ENCODE data around the gene OR2V2.
"Not testable (repeated sequence)": the region's sequence is repeated elsewhere in the genome, so short reads cannot be mapped to it uniquely, and the experiment has no call there.

OR2V2 gene

GRCh38 chr5:181173027-181173419, 25.6 kb downstream of the OR2V2 start:
- H3K27ac ChIP-seq (ENCODE audit: low read depth, low read length): no peak overlapping the region
- no peaks in the 10 kb centered on the region for H3K9me3 ChIP-seq (ENCODE audit: control insufficient read depth, insufficient read depth, low read depth, low read length)
- peak overlapping the region; percentile 64 for H3K4me3 ChIP-seq (ENCODE audit: low read depth, low read length)
- H3K9ac ChIP-seq (ENCODE audit: low read length): peak overlapping the region; percentile 12
- H3K4me1 ChIP-seq (ENCODE audit: control insufficient read depth, insufficient read depth, low read length): peaks cover 5% of the 10 kb centered on the region; the same call in 1 of the 2 replicates
- H3K27me3 ChIP-seq (ENCODE audit: control insufficient read depth, insufficient read depth, low read length): peaks cover 42% of the 10 kb centered on the region
- no peaks in the 10 kb centered on the region for H3K36me3 ChIP-seq (ENCODE audit: control insufficient read depth, insufficient read depth, low read length)

GRCh38 chr5:181173420-181174342, 26.3 kb downstream of the OR2V2 start:
- Histone ChIP-seq H3K4me1 (ENCODE audit: control insufficient read depth, insufficient read depth, low read length) (no peaks in the 10 kb centered on the region), H3K27me3 (ENCODE audit: control insufficient read depth, insufficient read depth, low read length) (peaks cover 37% of the 10 kb centered on the region), H3K9ac (ENCODE audit: low read length) (peak overlapping the region; percentile 45), H3K9me3 (ENCODE audit: control insufficient read depth, insufficient read depth, low read depth, low read length) (no peaks in the 10 kb centered on the region), H3K36me3 (ENCODE audit: control insufficient read depth, insufficient read depth, low read length) (no peaks in the 10 kb centered on the region), H3K27ac (ENCODE audit: low read depth, low read length) (no peak overlapping the region), H3K4me3 (ENCODE audit: low read depth, low read length) (peak overlapping the region; percentile 64)

GRCh38 chr5:181176254-181176952, 29.0 kb downstream of the OR2V2 start:
- no peak overlapping the region for H3K9ac ChIP-seq (ENCODE audit: low read length)
- H3K4me1 ChIP-seq (ENCODE audit: control insufficient read depth, insufficient read depth, low read length): no peaks in the 10 kb centered on the region
- H3K4me3 ChIP-seq (ENCODE audit: low read depth, low read length): no peak overlapping the region
- H3K36me3 ChIP-seq (ENCODE audit: control insufficient read depth, insufficient read depth, low read length): no peaks in the 10 kb centered on the region
- no peak overlapping the region for H3K27ac ChIP-seq (ENCODE audit: low read depth, low read length)
- no peaks in the 10 kb centered on the region for H3K9me3 ChIP-seq (ENCODE audit: control insufficient read depth, insufficient read depth, low read depth, low read length)
- H3K27me3 ChIP-seq (ENCODE audit: control insufficient read depth, insufficient read depth, low read length): peaks cover 22% of the 10 kb centered on the region

- not testable (repeated sequence) for H3K9ac ChIP-seq (ENCODE audit: low read length); H3K27ac ChIP-seq (ENCODE audit: low read depth, low read length); H3K9me3 ChIP-seq (ENCODE audit: control insufficient read depth, insufficient read depth, low read depth, low read length); H3K36me3 ChIP-seq (ENCODE audit: control insufficient read depth, insufficient read depth, low read length); H3K4me1 ChIP-seq (ENCODE audit: control insufficient read depth, insufficient read depth, low read length); H3K4me3 ChIP-seq (ENCODE audit: low read depth, low read length)
- peaks cover 11% of the 10 kb centered on the region for H3K27me3 ChIP-seq (ENCODE audit: control insufficient read depth, insufficient read depth, low read length)
Measured at GRCh38 chr5:181177559-181177958, 30.2 kb downstream of the OR2V2 start.

GRCh38 chr5:181181650-181182565, 34.5 kb downstream of the OR2V2 start:
- H3K4me3 ChIP-seq (ENCODE audit: low read depth, low read length): peak overlapping the region; percentile 13; the same call in 1 of the 2 replicates
- H3K27me3 ChIP-seq (ENCODE audit: control insufficient read depth, insufficient read depth, low read length): peaks cover 3% of the 10 kb centered on the region; the same call in 1 of the 2 replicates
- no peaks in the 10 kb centered on the region for H3K9me3 ChIP-seq (ENCODE audit: control insufficient read depth, insufficient read depth, low read depth, low read length)
- H3K36me3 ChIP-seq (ENCODE audit: control insufficient read depth, insufficient read depth, low read length): no peaks in the 10 kb centered on the region
- H3K4me1 ChIP-seq (ENCODE audit: control insufficient read depth, insufficient read depth, low read length): no peaks in the 10 kb centered on the region
- no peak overlapping the region for H3K27ac ChIP-seq (ENCODE audit: low read depth, low read length)
- no peak overlapping the region for H3K9ac ChIP-seq (ENCODE audit: low read length)

- Histone ChIP-seq H3K9ac (ENCODE audit: low read length) (no peak overlapping the region), H3K4me3 (ENCODE audit: low read depth, low read length) (no peak overlapping the region), H3K27me3 (ENCODE audit: control insufficient read depth, insufficient read depth, low read length) (peaks cover 3% of the 10 kb centered on the region; the same call in 1 of the 2 replicates), H3K4me1 (ENCODE audit: control insufficient read depth, insufficient read depth, low read length) (no peaks in the 10 kb centered on the region), H3K9me3 (ENCODE audit: control insufficient read depth, insufficient read depth, low read depth, low read length) (no peaks in the 10 kb centered on the region), H3K36me3 (ENCODE audit: control insufficient read depth, insufficient read depth, low read length) (no peaks in the 10 kb centered on the region), H3K27ac (ENCODE audit: low read depth, low read length) (no peak overlapping the region)
Measured at GRCh38 chr5:181182651-181183050, 35.3 kb downstream of the OR2V2 start.

GRCh38 chr5:181184845-181185216, 37.4 kb downstream of the OR2V2 start:
- H3K36me3 ChIP-seq (ENCODE audit: control insufficient read depth, insufficient read depth, low read length): no peaks in the 10 kb centered on the region
- no peaks in the 10 kb centered on the region for H3K9me3 ChIP-seq (ENCODE audit: control insufficient read depth, insufficient read depth, low read depth, low read length)
- peak overlapping the region; percentile 59; the same call in 1 of the 2 replicates for H3K4me3 ChIP-seq (ENCODE audit: low read depth, low read length)
- no peak overlapping the region for H3K9ac ChIP-seq (ENCODE audit: low read length)
- no peak overlapping the region for H3K27ac ChIP-seq (ENCODE audit: low read depth, low read length)
- H3K27me3 ChIP-seq (ENCODE audit: control insufficient read depth, insufficient read depth, low read length): peaks cover 11% of the 10 kb centered on the region
- H3K4me1 ChIP-seq (ENCODE audit: control insufficient read depth, insufficient read depth, low read length): no peaks in the 10 kb centered on the region

- H3K27ac ChIP-seq (ENCODE audit: low read depth, low read length): no peak overlapping the region
Measured at GRCh38 chr5:181185560-181185959, 38.2 kb downstream of the OR2V2 start.

GRCh38 chr5:181186022-181186421, 38.6 kb downstream of the OR2V2 start:
- Histone ChIP-seq H3K4me3 (ENCODE audit: low read depth, low read length) (no peak overlapping the region), H3K27me3 (ENCODE audit: control insufficient read depth, insufficient read depth, low read length) (peaks cover 22% of the 10 kb centered on the region), H3K9me3 (ENCODE audit: control insufficient read depth, insufficient read depth, low read depth, low read length) (no peaks in the 10 kb centered on the region), H3K27ac (ENCODE audit: low read depth, low read length) (no peak overlapping the region), H3K4me1 (ENCODE audit: control insufficient read depth, insufficient read depth, low read length) (0 out of 2 replicates have a peak, but pooled peaks cover 4% of the 10 kb centered on the region), H3K9ac (ENCODE audit: low read length) (no peak overlapping the region), H3K36me3 (ENCODE audit: control insufficient read depth, insufficient read depth, low read length) (no peaks in the 10 kb centered on the region)

More at GRCh38 chr5:181185560-181185959, 38.2 kb downstream of the OR2V2 start:
- Histone ChIP-seq H3K4me1 (ENCODE audit: control insufficient read depth, insufficient read depth, low read length) (0 out of 2 replicates have a peak, but pooled peaks cover 4% of the 10 kb centered on the region), H3K9me3 (ENCODE audit: control insufficient read depth, insufficient read depth, low read depth, low read length) (no peaks in the 10 kb centered on the region), H3K9ac (ENCODE audit: low read length) (no peak overlapping the region), H3K4me3 (ENCODE audit: low read depth, low read length) (no peak overlapping the region), H3K27me3 (ENCODE audit: control insufficient read depth, insufficient read depth, low read length) (peaks cover 17% of the 10 kb centered on the region), H3K36me3 (ENCODE audit: control insufficient read depth, insufficient read depth, low read length) (no peaks in the 10 kb centered on the region)

- Histone ChIP-seq H3K27me3 (ENCODE audit: control insufficient read depth, insufficient read depth, low read length) (peaks cover 26% of the 10 kb centered on the region), H3K9ac (ENCODE audit: low read length) (peak overlapping the region; percentile 26), H3K27ac (ENCODE audit: low read depth, low read length) (no peak overlapping the region), H3K4me1 (ENCODE audit: control insufficient read depth, insufficient read depth, low read length) (0 out of 2 replicates have a peak, but pooled peaks cover 4% of the 10 kb centered on the region), H3K4me3 (ENCODE audit: low read depth, low read length) (peak overlapping the region; percentile 82), H3K36me3 (ENCODE audit: control insufficient read depth, insufficient read depth, low read length) (no peaks in the 10 kb centered on the region), H3K9me3 (ENCODE audit: control insufficient read depth, insufficient read depth, low read depth, low read length) (no peaks in the 10 kb centered on the region)
Measured at GRCh38 chr5:181186986-181187499, 39.7 kb downstream of the OR2V2 start.

All from HUES6 (cell line).